HG03097 (cell line): ENCODE results near the gene TRIM72.
A peak's percentile ranks its signal among the peaks of the same experiment; 100 is the strongest.
"Not testable (repeated sequence)": the region's sequence is repeated elsewhere in the genome, so short reads cannot be mapped to it uniquely, and the experiment has no call there.

Source experiments
- ATAC-seq: cut with Tn5 transposase; IDR thresholded peaks from one replicate; pipeline ENCODE4 v1.9.1; 2021; ENCODE audit not compliant: unreplicated experiment, low FRiP score

The TRIM72 gene

DNA sequence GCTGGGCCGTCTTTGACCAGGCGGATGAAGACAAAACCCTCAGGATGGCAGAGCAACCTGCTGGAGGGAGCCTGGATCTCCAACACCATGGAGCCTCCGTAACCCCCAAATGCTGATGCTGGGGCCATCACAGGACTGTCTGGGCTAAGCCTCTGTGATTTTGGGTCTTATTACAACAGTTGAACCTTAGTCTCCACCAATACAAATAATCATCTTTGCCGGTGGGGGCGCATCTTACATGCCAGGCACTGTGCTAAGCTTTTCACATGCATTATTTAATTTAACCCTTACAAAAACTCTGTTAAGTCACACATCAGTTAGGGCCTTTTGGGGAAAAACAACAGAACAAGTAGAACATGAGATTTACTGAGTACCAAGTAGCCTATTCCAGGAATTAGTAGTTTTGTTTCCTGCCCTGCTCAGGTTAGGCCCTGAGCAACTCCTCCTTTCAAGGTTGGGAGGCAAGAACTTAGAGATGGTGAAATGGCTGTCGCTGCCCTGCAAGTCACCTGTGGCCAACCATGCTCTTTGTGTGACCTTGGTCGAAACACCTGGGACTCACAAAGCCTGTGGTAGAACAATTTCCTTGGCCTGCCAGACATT is 37.0 kb downstream of the TRIM72 start:
- no peak for ATAC-seq

GRCh38 chr16:31251435-31251834 is 37.5 kb downstream of the TRIM72 start:
- ATAC-seq = no peak

DNA sequence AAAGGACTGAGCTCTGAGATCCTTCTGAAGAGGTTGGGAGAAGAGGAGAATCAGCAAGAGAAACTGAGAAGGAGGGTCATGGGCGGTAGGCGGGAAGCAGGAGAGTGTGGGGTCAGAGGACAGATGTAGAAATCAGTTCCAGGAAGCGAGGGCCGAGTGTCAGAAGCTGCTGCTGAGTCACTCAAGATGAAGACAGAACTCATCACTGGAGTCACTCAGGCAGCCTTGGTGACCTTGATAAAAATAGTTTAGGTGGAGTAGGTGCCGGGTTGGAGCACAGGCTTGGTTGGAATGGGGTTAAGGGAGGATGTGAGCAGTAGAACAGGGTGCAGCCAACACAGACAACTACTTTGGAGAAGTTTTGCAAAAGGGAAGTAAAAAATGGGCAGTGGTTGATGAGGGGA is 39.7 kb downstream of the TRIM72 start:
- ATAC-seq = no peak

DNA sequence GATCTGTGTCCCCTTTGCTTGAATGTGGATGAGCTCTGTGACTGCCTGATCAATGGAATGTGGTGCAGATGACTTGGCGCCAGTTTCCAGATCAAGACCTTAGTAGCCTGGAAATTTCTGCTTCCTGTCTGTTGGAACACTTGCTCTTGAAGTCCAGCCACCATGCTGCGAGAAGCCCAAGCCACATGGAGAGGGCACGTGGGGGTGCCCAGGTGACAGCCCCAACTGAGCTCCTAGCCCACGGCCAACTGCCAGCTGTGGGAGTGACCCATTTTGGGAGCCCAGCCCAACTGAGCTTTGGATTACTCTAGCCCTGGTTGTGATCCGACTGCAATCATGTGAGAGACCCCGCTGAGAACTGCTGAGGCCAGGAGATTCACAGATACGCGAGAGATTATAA is 42.5 kb downstream of the TRIM72 start:
- ATAC-seq = no peak

DNA sequence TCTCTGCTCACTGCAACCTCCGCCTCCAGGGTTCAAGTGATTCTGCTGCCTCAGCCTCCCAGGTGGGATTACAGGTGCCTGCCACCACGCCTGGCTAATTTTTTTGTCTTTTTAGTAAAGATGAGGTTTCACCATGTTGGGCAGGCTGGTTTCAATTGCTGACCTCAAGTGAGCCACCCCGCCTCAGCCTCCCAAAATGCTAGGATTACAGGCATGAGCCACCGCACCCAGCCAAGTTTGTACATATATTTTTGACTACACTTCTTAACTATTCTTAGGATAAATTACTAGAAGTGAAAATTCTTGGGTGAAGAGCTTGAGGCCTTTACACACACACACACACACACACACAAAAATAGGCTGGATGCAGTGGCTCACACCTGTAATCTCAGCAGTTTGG is 44.4 kb downstream of the TRIM72 start:
- no peak for ATAC-seq

- ATAC-seq = no peak
Observed at GRCh38 chr16:31260136-31260931, 46.4 kb downstream of the TRIM72 start.

DNA sequence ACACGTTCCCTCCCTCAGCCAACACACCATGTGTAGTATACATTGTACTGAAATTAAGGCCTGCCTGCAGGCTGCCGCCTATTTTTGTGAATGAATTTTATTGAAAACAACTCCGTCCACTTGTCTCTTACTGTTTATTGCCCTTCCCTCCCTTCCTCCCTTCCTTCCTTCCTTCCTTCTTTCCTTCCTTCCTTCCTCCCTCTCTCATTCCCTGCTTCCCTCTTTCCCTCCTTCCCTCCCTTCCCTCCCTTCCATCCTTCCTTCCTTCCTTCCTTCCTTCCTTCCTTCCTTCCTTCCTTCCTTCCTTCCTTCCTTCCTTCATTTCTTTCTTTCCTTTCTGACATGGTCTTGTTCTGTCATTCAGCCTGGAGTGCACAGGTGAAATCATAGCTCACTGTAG is 48.2 kb downstream of the TRIM72 start:
- no peak for ATAC-seq

GRCh38 chr16:31265329-31266245 is 51.7 kb downstream of the TRIM72 start:
- ATAC-seq = peak; percentile 78

- ATAC-seq = no peak
Observed at GRCh38 chr16:31267332-31268032, 53.6 kb downstream of the TRIM72 start.

- no peak for ATAC-seq
Observed at GRCh38 chr16:31268033-31268365, 54.1 kb downstream of the TRIM72 start.

GRCh38 chr16:31268891-31269290 is 55.0 kb downstream of the TRIM72 start:
- no peak for ATAC-seq

- no peak for ATAC-seq
Observed at GRCh38 chr16:31269541-31269940, 55.6 kb downstream of the TRIM72 start.

DNA sequence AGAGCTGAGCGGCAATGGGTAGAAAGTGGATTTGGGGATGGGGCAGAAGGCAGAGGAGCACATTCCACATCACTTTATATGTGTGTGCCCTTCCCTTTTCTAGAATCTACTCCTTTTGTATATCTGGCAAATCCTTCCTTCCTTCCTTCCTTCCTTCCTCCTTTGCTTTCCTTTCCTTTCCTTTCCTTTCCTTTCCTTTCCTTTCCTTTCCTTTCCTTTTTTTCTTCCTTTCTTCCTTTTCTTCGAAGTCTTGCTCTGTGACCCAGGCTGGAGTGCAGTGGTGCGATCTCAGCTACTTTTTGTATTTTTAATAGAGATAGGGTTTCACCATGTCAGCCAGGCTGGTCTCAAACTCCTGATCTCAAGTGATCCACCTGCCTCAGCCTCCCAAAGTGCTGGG is 56.1 kb downstream of the TRIM72 start:
- ATAC-seq = not testable (repeated sequence)

GRCh38 chr16:31270795-31271194 is 56.9 kb downstream of the TRIM72 start:
- no peak for ATAC-seq

DNA sequence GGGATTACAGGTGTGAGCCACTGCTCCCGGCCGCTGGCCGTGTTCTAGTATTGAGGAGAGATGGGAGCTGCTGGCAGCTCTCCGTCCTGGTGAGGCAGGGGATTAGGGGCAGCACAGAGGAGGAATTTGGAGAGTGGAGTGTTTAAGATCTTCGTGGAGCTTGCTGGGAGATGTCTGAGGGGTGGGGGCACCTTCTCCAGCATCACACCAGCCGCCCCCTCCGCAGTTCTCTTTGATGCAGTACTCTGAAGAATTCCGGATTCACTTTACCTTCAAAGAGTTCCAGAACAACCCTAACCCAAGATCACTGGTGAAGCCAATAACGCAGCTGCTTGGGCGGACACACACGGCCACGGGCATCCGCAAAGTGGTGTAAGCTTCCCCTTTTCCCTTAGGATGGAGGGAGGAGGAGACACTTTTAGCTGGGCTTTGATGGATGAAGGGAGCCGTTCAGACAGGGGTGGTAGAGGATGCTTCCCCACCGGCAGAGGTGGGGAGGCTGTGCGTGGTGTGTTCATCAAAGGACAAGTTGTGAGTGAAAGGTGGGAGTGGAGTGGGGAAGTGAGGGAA is 57.8 kb downstream of the TRIM72 start:
- ATAC-seq = no peak

- no peak for ATAC-seq
Observed at GRCh38 chr16:31273187-31273586, 59.3 kb downstream of the TRIM72 start.

DNA sequence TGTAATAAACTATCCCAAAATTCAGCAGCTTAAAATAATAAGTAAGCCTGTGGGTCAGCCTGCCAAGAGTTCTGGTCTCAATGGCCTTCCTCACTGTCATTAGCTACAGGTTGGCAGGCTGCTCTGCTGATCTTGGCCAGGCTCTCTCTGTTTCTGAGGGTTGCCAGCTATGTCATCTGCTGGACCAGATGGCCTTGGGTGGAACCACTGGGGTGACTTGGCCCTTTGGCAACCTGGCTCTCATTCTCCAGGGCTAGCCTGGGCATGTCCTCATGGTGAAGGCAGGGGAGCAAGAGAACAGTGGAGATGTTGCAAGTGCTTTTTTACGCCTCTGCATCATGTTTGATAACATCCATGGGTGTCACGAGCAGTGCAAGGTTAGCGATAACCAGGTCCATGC is 59.8 kb downstream of the TRIM72 start:
- ATAC-seq = no peak

- ATAC-seq = no peak
Observed at GRCh38 chr16:31274831-31275816, 61.2 kb downstream of the TRIM72 start.

GRCh38 chr16:31276600-31276999 is 62.7 kb downstream of the TRIM72 start:
- ATAC-seq = no peak
